C4-2B (cell line): Measurements from ENCODE around the gene CCDC85C.

ENCODE experiments used
- ZFX ChIP-seq: fragments of 450-650 bp; IDR thresholded peaks from 2 replicates; pipeline ENCODE4 v1.6.1; 2017
- TF ChIP-seq, protein P1 (sequence below): fragments of 450-650 bp; conservative IDR thresholded peaks from 2 replicates; pipeline ENCODE4 v1.5.1; 2017; ENCODE audit warnings: mild to moderate bottlenecking

DNA sequence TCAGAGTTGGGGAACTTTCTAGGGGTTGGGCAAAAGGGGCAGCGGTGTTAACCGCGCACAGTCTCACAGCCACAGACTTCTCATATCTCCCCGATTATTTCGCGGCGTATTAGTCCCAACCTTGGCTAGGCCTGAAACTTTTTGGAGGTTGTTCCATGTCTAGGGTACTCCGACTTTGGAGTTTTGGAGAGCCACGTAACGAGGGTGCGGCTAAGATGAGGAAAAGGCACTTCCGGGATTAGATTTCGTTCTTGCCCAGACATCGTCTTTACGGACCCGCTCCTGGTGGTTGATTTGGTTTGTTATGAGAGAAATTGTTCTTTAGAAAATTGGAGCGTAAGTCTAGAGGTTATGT is 122.3 kb downstream of the CCDC85C start:
- TF ChIP-seq, protein P1, sequence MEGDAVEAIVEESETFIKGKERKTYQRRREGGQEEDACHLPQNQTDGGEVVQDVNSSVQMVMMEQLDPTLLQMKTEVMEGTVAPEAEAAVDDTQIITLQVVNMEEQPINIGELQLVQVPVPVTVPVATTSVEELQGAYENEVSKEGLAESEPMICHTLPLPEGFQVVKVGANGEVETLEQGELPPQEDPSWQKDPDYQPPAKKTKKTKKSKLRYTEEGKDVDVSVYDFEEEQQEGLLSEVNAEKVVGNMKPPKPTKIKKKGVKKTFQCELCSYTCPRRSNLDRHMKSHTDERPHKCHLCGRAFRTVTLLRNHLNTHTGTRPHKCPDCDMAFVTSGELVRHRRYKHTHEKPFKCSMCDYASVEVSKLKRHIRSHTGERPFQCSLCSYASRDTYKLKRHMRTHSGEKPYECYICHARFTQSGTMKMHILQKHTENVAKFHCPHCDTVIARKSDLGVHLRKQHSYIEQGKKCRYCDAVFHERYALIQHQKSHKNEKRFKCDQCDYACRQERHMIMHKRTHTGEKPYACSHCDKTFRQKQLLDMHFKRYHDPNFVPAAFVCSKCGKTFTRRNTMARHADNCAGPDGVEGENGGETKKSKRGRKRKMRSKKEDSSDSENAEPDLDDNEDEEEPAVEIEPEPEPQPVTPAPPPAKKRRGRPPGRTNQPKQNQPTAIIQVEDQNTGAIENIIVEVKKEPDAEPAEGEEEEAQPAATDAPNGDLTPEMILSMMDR, result no peak
- TF ChIP-seq ZFX, result no peak
